Erythroblast (primary cell): Measurements from ENCODE around the gene DRC3.

Source experiments
- GATA1 ChIP-seq: IDR thresholded peaks from 2 replicates; pipeline ENCODE4 v1.6.1; 2011; ENCODE audit warnings: low read depth, mild to moderate bottlenecking, control low read depth, low read length, moderate library complexity
- POLR2A ChIP-seq: IDR thresholded peaks from 2 replicates; pipeline ENCODE4 v1.6.1; 2011; ENCODE audit warnings: mild to moderate bottlenecking, low read length

DNA sequence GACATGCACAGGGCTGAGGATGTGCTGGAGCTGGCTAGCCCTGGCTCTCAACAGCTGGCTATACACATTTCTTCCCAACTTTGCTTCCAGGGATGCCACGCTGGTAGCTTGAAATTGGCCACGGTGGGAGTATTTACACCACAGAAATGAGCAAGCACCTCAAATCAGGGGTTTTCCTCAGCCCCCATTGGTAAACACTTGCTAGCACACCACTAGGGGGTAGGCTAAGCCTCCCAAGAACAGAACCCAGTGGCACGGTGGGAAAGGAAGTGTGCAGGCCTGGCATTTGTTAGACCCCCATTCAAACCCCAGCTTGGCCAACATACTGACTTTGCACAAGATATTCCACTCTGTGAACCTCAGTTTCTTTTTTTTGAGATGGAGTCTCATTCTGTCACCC, 12.9 kb downstream of the DRC3 start:
- no peak for TF ChIP-seq POLR2A
- TF ChIP-seq GATA1: no peak
